GM19397 (cell line): Measurements from ENCODE around the gene MYMX.
"Not testable (repeated sequence)": the region's sequence is repeated elsewhere in the genome, so short reads cannot be mapped to it uniquely, and the experiment has no call there.

ENCODE experiments used
- ATAC-seq: cut with Tn5 transposase; IDR thresholded peaks from one replicate; pipeline ENCODE4 v1.9.1; 2021; ENCODE audit warnings: mild to moderate bottlenecking, moderate library complexity; ENCODE audit not compliant: unreplicated experiment

The MYMX gene

GRCh38 chr6:44230034-44230675 is 13.4 kb downstream of the MYMX start:
- no peak for ATAC-seq

- ATAC-seq, result not testable (repeated sequence)
Measured at GRCh38 chr6:44231426-44231825, 14.7 kb downstream of the MYMX start.

- ATAC-seq, result no peak
Measured at GRCh38 chr6:44232676-44233566, 16.2 kb downstream of the MYMX start.

- no peak for ATAC-seq
Measured at GRCh38 chr6:44233567-44234100, 16.9 kb downstream of the MYMX start.

GRCh38 chr6:44234101-44235025 is 17.6 kb downstream of the MYMX start:
- no peak for ATAC-seq

GRCh38 chr6:44235269-44235668 is 18.5 kb downstream of the MYMX start:
- ATAC-seq, result no peak

GRCh38 chr6:44235891-44236516 is 19.3 kb downstream of the MYMX start:
- ATAC-seq, result no peak

- peak; percentile 29 for ATAC-seq
Measured at GRCh38 chr6:44237021-44237812, 20.5 kb downstream of the MYMX start.

- peak; percentile 71 for ATAC-seq
Measured at GRCh38 chr6:44237813-44238433, 21.2 kb downstream of the MYMX start.

GRCh38 chr6:44238687-44239350 is 22.1 kb downstream of the MYMX start:
- ATAC-seq, result no peak

- ATAC-seq, result no peak
Measured at GRCh38 chr6:44243345-44243744, 26.6 kb downstream of the MYMX start.

GRCh38 chr6:44245391-44245911 is 28.7 kb downstream of the MYMX start:
- ATAC-seq, result no peak

- ATAC-seq, result peak; percentile 53
Measured at GRCh38 chr6:44245912-44246662, 29.4 kb downstream of the MYMX start.

- peak; percentile 44 for ATAC-seq
Measured at GRCh38 chr6:44246663-44247337, 30.1 kb downstream of the MYMX start, which contains the start of gene HSP90AB1. Gene HSP90AB1, plus strand, starts transcription at chr6:44247101. Its CDS starts 1,529 bp downstream, at chr6:44248630.

GRCh38 chr6:44247338-44248302 is 30.9 kb downstream of the MYMX start:
- peak; percentile 31 for ATAC-seq

GRCh38 chr6:44248579-44248978 is 31.9 kb downstream of the MYMX start:
- ATAC-seq, result no peak
